Measurements from ENCODE around the gene LCN6. TPM values are rescaled to one million over a fixed set of nuclear protein-coding genes. Genes with fewer than 3 reads are reported as not detected.

The LCN6 gene
- total and polyA plus RNA-seq, 9 of the 15 experiments (the other 6 are each of a cell fraction or from before 2014, with no cell fraction given): 0.10 to 0.45 (median 0.37) TPM; not detected in 5

- intact Hi-C loops (cut with micrococcal nuclease) (no loop called here), in situ Hi-C loops (cut with MboI) (no loop called here)
- 68% methylated on average over 17 of the region's 32 CpGs for WGBS (ENCODE audit: insufficient coverage, low coverage, missing lambda C conversion rate)
- BruUV-seq (replicated peaks): no TSS peak
- DNase-seq (ENCODE audit: extremely low read depth in 1 of 4, low spot score in 3 of 4) (no peak), ATAC-seq (no peak), FAIRE-seq (peak; percentile 57)
- POLR2A ChIA-PET: interaction anchor here (0.6 to 1.7 kb wide), 10 partner anchors 8 to 630 kb away, joined by 3 to 9 read pairs (median 4); partner anchors contain the start of gene DIPK1B
- Histone ChIP-seq H3K9ac (ENCODE audit: insufficient read depth in 1 of 2, low read depth in 2 of 2, low read length in 2 of 2) (peak overlapping the region in 1 of 2 experiments; percentile 41; a peak in 1 of 4 replicates), H3K4me2 (ENCODE audit: insufficient read depth, low read length) (no peak overlapping the region), H3K36me3 (ENCODE audit: control insufficient read depth, insufficient read depth, low read length) (peaks cover 66% of the 10 kb centered on the region), H4K20me1 (replicated peaks; ENCODE audit: control insufficient read depth, insufficient read depth, low read length) (peaks cover 53% of the 10 kb centered on the region), H3K9me1 (ENCODE audit: control insufficient read depth, insufficient read depth, low read length) (no peaks in the 10 kb centered on the region), H3K27ac (ENCODE audit: extremely low read depth, low read depth, low read length) (no peak overlapping the region), H3K4me3 (no peak overlapping the region), H2AFZ (ENCODE audit: low read depth, low read length) (no peak overlapping the region), H3K4me1 (replicated peaks in 1 of 2; ENCODE audit: control insufficient read depth in 2 of 2, insufficient read depth in 2 of 2, low read length in 2 of 2) (peaks cover 15 to 87% of the 10 kb centered on the region in 2 experiments; a peak in 4 of 5 replicates), H3K27me3 (ENCODE audit: control insufficient read depth in 2 of 2, insufficient read depth in 2 of 2, low read length in 2 of 2) (no peaks in the 10 kb centered on the region), H3K9me3 (replicated peaks; ENCODE audit: control insufficient read depth, insufficient read depth, low read depth, low read length) (no peaks in the 10 kb centered on the region), H3K79me2 (ENCODE audit: control insufficient read depth, insufficient read depth, low read length) (peaks cover 50% of the 10 kb centered on the region)
- CTCF ChIA-PET (ENCODE audit: low intra/inter-chr PET ratio): no interaction called here
- TF ChIP-seq CHD4 (IDR thresholded peaks at IDR 0.05; ENCODE audit: insufficient read depth, insufficient replicate concordance, low read depth, low read length, poor library complexity, severe bottlenecking) (no peak), FUS (optimal IDR thresholded peaks at IDR 0.05; ENCODE audit: low read depth, low read length) (peak; percentile 97), AFF1 (IDR thresholded peaks at IDR 0.05; ENCODE audit: low read depth in 1 of 2, partially characterized antibody in 2 of 2) (no peak), YY1 (IDR thresholded peaks at IDR 0.05; ENCODE audit: borderline replicate concordance in 1 of 3, control insufficient read depth in 1 of 3, extremely low read depth in 1 of 3, insufficient read depth in 3 of 3, insufficient read length in 1 of 3, insufficient replicate concordance in 2 of 3, low read depth in 1 of 3, low read length in 2 of 3) (peak in 2 of 3 experiments; percentile 26 to 75), NFYB (IDR thresholded peaks at IDR 0.05; ENCODE audit: extremely low read depth, insufficient read length) (no peak), TAL1 (IDR thresholded peaks at IDR 0.05) (no peak), POLR2B (IDR thresholded peaks at IDR 0.05; ENCODE audit: low read depth, partially characterized antibody) (peak; percentile 19), ETS1 (conservative IDR thresholded peaks at IDR 0.05; ENCODE audit: control insufficient read depth, low read depth, low read length) (0 out of 2 replicates have a peak, but pooled peaks have one; percentile 4), SNIP1 (IDR thresholded peaks at IDR 0.05; ENCODE audit: low read depth) (no peak), MYNN (IDR thresholded peaks at IDR 0.05) (peak; percentile 9; the same call in 1 of the 2 replicates), MYNN (CRISPR knock-in tag; IDR thresholded peaks at IDR 0.05) (no peak)
Measured at GRCh38 chr9:136723362-136723976, 24.9 kb downstream of the LCN6 start.

All from K562 (cell line).